Testis (tissue), 3 donors: ENCODE measurements around the gene NEURL1. TPM values are rescaled to one million over a fixed set of nuclear protein-coding genes. Genes with fewer than 3 reads are reported as not detected.

Experiments used
- DNase-seq: peaks from one replicate; pipeline ENCODE4 v3.0.0-alpha.2; 2019
- H3K27ac ChIP-seq, 2 donors: fragments of 200-600 bp; sonication (generic); one replicate each; pipeline ENCODE4 v1.5.1; 2019
- H3K27me3 ChIP-seq: fragments of 200-600 bp; sonication (generic); one replicate; pipeline ENCODE4 v1.5.1; 2019
- H3K36me3 ChIP-seq: fragments of 200-600 bp; sonication (generic); one replicate; pipeline ENCODE4 v1.5.1; 2017; ENCODE audit warnings: low read depth; ENCODE audit errors: missing control alignments
- H3K4me1 ChIP-seq: fragments of 200-600 bp; sonication (generic); one replicate; pipeline ENCODE4 v1.5.1; 2019
- H3K4me3 ChIP-seq, 2 donors: fragments of 200-600 bp; sonication (generic); one replicate each; pipeline ENCODE4 v1.5.1; 2017 to 2019
- H3K9me3 ChIP-seq: fragments of 200-600 bp; sonication (generic); one replicate; pipeline ENCODE4 v1.5.1; 2017
- POLR2A ChIP-seq: fragments of 450-650 bp; IDR thresholded peaks from one replicate; pipeline ENCODE4 v1.6.1; 2017; ENCODE audit warnings: antibody characterized with exemption, mild to moderate bottlenecking, moderate library complexity
- WGBS, 2 donors: methylation state at CpG; one replicate each; pipeline ENCODE4 v1.1.5; 2018; 5-methylcytosine and 5-hydroxymethylcytosine counted together
- intact Hi-C: fragments of 100-400 bp; cut with DNase I; formaldehyde crosslinking; loops from one replicate; pipeline ENCODE4 v1.15.1; 2023; ENCODE audit warnings: low total_unique reads
- polyA plus RNA-seq: library from polyadenylated mRNA; stranded (reverse); fragments of 350-450 nt; fragmentation: Illumina TruSeq; extraction: RNeasy Lipid Tissue Mini Kit (QIAGEN cat#74804); gene quantifications from one replicate; pipeline ENCODE4 v1.2.3, GENCODE V29; 2014; ENCODE audit warnings: low read depth, low replicate concordance; ENCODE audit not compliant: insufficient read depth
- total RNA-seq, 2 donors: library from RNA; depleted of rRNA; stranded (reverse); fragments of >200 nt; gene quantifications; one replicate each; pipeline ENCODE4 v1.2.3, GENCODE V29; 2016
- TF ChIP-seq, protein P1 (sequence below), 3 experiments: fragments of 450-650 bp in 2 of 3; fragments of 200-600 bp in 1 of 3; sonication (generic) in 1 of 3; IDR thresholded peaks; one replicate each; pipeline ENCODE4 v1.5.1; 2016 to 2019; ENCODE audit warnings: antibody characterized with exemption in 3 of 3, mild to moderate bottlenecking in 2 of 3, moderate library complexity in 1 of 3

The NEURL1 gene
- total and polyA plus RNA-seq, 3 donors from 2014 or later = 17.8 to 21.9 (median 19.8) TPM

- H3K4me3 ChIP-seq = no peak overlapping the region
- 88 to 90% methylated on average over 7 of the region's 7 CpGs for WGBS, 2 donors
- no peaks in the 10 kb centered on the region for H3K9me3 ChIP-seq
- no peaks in the 10 kb centered on the region for H3K27me3 ChIP-seq
- no peaks in the 10 kb centered on the region for H3K36me3 ChIP-seq
- intact Hi-C loops = no loop called here
- TF ChIP-seq POLR2A = no peak
- TF ChIP-seq, protein P1, sequence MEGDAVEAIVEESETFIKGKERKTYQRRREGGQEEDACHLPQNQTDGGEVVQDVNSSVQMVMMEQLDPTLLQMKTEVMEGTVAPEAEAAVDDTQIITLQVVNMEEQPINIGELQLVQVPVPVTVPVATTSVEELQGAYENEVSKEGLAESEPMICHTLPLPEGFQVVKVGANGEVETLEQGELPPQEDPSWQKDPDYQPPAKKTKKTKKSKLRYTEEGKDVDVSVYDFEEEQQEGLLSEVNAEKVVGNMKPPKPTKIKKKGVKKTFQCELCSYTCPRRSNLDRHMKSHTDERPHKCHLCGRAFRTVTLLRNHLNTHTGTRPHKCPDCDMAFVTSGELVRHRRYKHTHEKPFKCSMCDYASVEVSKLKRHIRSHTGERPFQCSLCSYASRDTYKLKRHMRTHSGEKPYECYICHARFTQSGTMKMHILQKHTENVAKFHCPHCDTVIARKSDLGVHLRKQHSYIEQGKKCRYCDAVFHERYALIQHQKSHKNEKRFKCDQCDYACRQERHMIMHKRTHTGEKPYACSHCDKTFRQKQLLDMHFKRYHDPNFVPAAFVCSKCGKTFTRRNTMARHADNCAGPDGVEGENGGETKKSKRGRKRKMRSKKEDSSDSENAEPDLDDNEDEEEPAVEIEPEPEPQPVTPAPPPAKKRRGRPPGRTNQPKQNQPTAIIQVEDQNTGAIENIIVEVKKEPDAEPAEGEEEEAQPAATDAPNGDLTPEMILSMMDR (IDR thresholded peaks at IDR 0.05) = no peak
- H3K4me1 ChIP-seq = peaks cover 28% of the 10 kb centered on the region
- DNase-seq = no peak
- H3K27ac ChIP-seq = no peak overlapping the region
Measured at GRCh38 chr10:103633846-103634245, 140.3 kb downstream of the NEURL1 start.

- WGBS, 2 donors = 41 to 69% methylated on average over 2 to 5 of the region's 5 CpGs
- H3K27ac ChIP-seq = no peak overlapping the region
- H3K4me3 ChIP-seq = no peak overlapping the region
- no peaks in the 10 kb centered on the region for H3K9me3 ChIP-seq
- TF ChIP-seq POLR2A = no peak
- TF ChIP-seq, protein P1 (IDR thresholded peaks at IDR 0.05) = no peak
- peaks cover 31% of the 10 kb centered on the region for H3K4me1 ChIP-seq
- no peaks in the 10 kb centered on the region for H3K27me3 ChIP-seq
- H3K36me3 ChIP-seq = no peaks in the 10 kb centered on the region
- intact Hi-C loops = no loop called here
- DNase-seq = no peak
Measured at GRCh38 chr10:103635580-103635979, 142.1 kb downstream of the NEURL1 start.

DNA sequence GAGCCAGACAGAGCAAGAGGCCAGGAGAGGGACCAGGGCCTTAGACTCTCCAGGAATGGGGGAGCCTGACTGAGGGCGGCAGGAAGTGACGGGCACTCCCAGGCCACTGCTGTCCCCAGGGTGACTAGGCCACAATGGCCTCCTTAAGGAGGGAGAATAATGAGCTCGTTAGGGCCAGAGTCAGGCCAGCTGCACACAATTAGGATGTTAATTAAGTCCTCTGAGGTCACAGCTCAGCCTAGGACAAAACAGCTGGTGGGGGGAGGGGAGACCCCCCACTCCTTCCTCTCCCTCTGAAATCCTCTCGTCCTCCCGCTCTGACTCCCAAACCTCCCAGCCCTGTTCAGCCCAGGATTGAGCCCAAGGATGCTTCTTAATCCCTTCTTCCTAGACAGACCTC is 143.0 kb downstream of the NEURL1 start:
- intact Hi-C loops = no loop called here
- WGBS, 2 donors = 70 to 78% methylated on average over 4 to 5 of the region's 5 CpGs
- no peaks in the 10 kb centered on the region for H3K9me3 ChIP-seq
- H3K27ac ChIP-seq = no peak overlapping the region
- H3K4me3 ChIP-seq = no peak overlapping the region
- no peaks in the 10 kb centered on the region for H3K27me3 ChIP-seq
- TF ChIP-seq, protein P1 (IDR thresholded peaks at IDR 0.05) = no peak
- TF ChIP-seq POLR2A = no peak
- no peak for DNase-seq
- H3K36me3 ChIP-seq = no peaks in the 10 kb centered on the region
- peaks cover 34% of the 10 kb centered on the region for H3K4me1 ChIP-seq

DNA sequence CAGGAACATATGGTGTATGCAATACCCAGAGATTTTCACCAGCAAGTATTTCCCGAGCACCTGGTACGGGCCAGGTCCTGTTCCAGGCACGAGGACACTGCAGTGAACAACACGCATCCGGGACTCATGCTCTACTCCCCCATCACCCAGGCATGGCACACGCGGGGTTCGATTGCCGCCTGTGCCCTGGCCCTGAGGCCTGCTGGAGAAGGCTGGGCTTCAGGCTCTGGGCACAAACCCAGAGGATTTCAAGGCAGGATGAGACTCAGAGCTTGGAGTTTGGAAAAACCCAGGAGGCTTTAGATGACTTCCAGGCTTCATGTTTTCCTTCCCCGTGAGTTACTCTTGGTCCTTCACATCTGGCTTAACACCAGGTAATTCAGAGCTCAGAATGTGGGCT is 143.5 kb downstream of the NEURL1 start:
- no peak for DNase-seq
- TF ChIP-seq, protein P1 (IDR thresholded peaks at IDR 0.05) = no peak
- TF ChIP-seq POLR2A = no peak
- no peaks in the 10 kb centered on the region for H3K36me3 ChIP-seq
- H3K4me3 ChIP-seq = no peak overlapping the region
- intact Hi-C loops = no loop called here
- H3K27me3 ChIP-seq = no peaks in the 10 kb centered on the region
- H3K9me3 ChIP-seq = no peaks in the 10 kb centered on the region
- peaks cover 34% of the 10 kb centered on the region for H3K4me1 ChIP-seq
- H3K27ac ChIP-seq = no peak overlapping the region
- 37% methylated on average over 10 of the region's 10 CpGs; no CpG with 5 or more reads in 1 of the 2 donors for WGBS, 2 donors

GRCh38 chr10:103637927-103638557 is 144.5 kb downstream of the NEURL1 start:
- WGBS, 2 donors = 33 to 37% methylated on average over 7 to 19 of the region's 19 CpGs
- intact Hi-C loops = no loop called here
- Histone ChIP-seq H3K27me3 (no peaks in the 10 kb centered on the region), H3K27ac (peak overlapping the region; percentile 44 to 72), H3K9me3 (no peaks in the 10 kb centered on the region), H3K36me3 (no peaks in the 10 kb centered on the region), H3K4me1 (peaks cover 34% of the 10 kb centered on the region), H3K4me3 (no peak overlapping the region)
- peak; percentile 83 for DNase-seq
- TF ChIP-seq, protein P1 (IDR thresholded peaks at IDR 0.05) = no peak
- TF ChIP-seq POLR2A = no peak
